SK-N-SH (cell line): ENCODE measurements around the gene VPS35L. TPM values are rescaled to one million over a fixed set of nuclear protein-coding genes. Genes with fewer than 3 reads are reported as not detected.
A peak's percentile ranks its signal among the peaks of the same experiment; 100 is the strongest.

Experiments
- CTCF ChIA-PET: fragments of 300-600, 350-600 bp; formaldehyde crosslinking; extraction: SDS; loops from one replicate; lab custom pipeline; 2021; lab: Yijun Ruan, JAX
- POLR2A ChIA-PET: fragments of 350-600 bp; sonication (Branson Sonifier 250); formaldehyde crosslinking; extraction: SDS; loops from one replicate; lab custom pipeline; 2020; ENCODE audit warnings: antibody characterized with exemption, inconsistent platforms; lab: Yijun Ruan, JAX
- DNase-seq: peaks from one replicate; pipeline ENCODE4 v3.0.0; 2012
- H2AFZ ChIP-seq: fragments of 200-600 bp; sonication (generic); 2 replicates; pipeline ENCODE4 v1.8.1; 2016; ENCODE audit warnings: antibody characterized with exemption, mild to moderate bottlenecking, low read depth
- H3F3A ChIP-seq: fragments of 200-600 bp; sonication (generic); replicated peaks from 2 replicates; pipeline ENCODE3; 2016; ENCODE audit warnings: antibody characterized with exemption, mild to moderate bottlenecking; ENCODE audit not compliant: insufficient read depth
- H3K27ac ChIP-seq, 2 experiments: fragments of 200-500 bp in 1 of 2; fragments of 200-600 bp in 1 of 2; sonication (Bioruptor generic) in 1 of 2; sonication (generic), shearing (Covaris generic) in 1 of 2; 2 replicates each; pipeline versions ENCODE4 v1.5.1 to v1.6.1; 2014 to 2016; ENCODE audit warnings: low read depth in 2 of 2, inconsistent platforms in 1 of 2, low read length in 1 of 2, mild to moderate bottlenecking in 1 of 2, mixed read lengths in 1 of 2
- H3K27me3 ChIP-seq: fragments of 200-600 bp; sonication (generic), shearing (Covaris generic); 2 replicates; pipeline ENCODE4 v1.6.1; 2016; ENCODE audit warnings: mixed run types; ENCODE audit not compliant: insufficient read depth
- H3K36me3 ChIP-seq, 2 experiments: fragments of 200-500 bp in 1 of 2; fragments of 200-600 bp in 1 of 2; sonication (Bioruptor generic) in 1 of 2; sonication (generic) in 1 of 2; replicated peaks in 1 of 2; 2 replicates each; pipeline versions ENCODE3 to v1.5.1; 2014 to 2016; ENCODE audit warnings: low read length in 1 of 2, mild to moderate bottlenecking in 1 of 2; ENCODE audit not compliant: insufficient read depth in 2 of 2, control insufficient read depth in 1 of 2
- H3K4me1 ChIP-seq, 2 experiments: fragments of 200-500 bp in 1 of 2; fragments of 200-600 bp in 1 of 2; sonication (Bioruptor generic) in 1 of 2; sonication (generic), shearing (Covaris generic) in 1 of 2; 2 replicates each; pipeline versions ENCODE4 v1.5.1 to v1.6.1; 2014 to 2016; ENCODE audit warnings: low read depth in 1 of 2, low read length in 1 of 2, mixed run types in 1 of 2; ENCODE audit not compliant: insufficient read depth in 2 of 2, control insufficient read depth in 1 of 2
- H3K4me2 ChIP-seq: fragments of 200-600 bp; sonication (generic), shearing (Covaris generic); 2 replicates; pipeline ENCODE4 v1.6.1; 2017; ENCODE audit warnings: mixed run types
- H3K4me3 ChIP-seq, 2 experiments: fragments of 200-500 bp in 1 of 2; fragments of 200-600 bp in 1 of 2; sonication (Bioruptor generic) in 1 of 2; sonication (generic), shearing (Covaris generic) in 1 of 2; 2 replicates each; pipeline versions ENCODE4 v1.5.1 to v1.8.1; 2014 to 2016; ENCODE audit warnings: low read depth in 2 of 2, inconsistent platforms in 1 of 2, low read length in 1 of 2, mild to moderate bottlenecking in 1 of 2, mixed read lengths in 1 of 2, moderate library complexity in 1 of 2
- H3K79me2 ChIP-seq: fragments of 200-600 bp; sonication (generic); 2 replicates; pipeline ENCODE4 v1.8.1; 2017; ENCODE audit warnings: mild to moderate bottlenecking; ENCODE audit not compliant: insufficient read depth
- H3K9ac ChIP-seq: fragments of 200-600 bp; sonication (generic); 2 replicates; pipeline ENCODE4 v1.6.1; 2017; ENCODE audit warnings: mixed run types
- H3K9me2 ChIP-seq: fragments of 200-600 bp; sonication (generic); 2 replicates; pipeline ENCODE4 v1.6.1; 2017; ENCODE audit warnings: mixed run types
- H3K9me3 ChIP-seq: fragments of 200-600 bp; sonication (generic); 2 replicates; pipeline ENCODE4 v1.6.1; 2017; ENCODE audit warnings: mixed run types, mild to moderate bottlenecking, moderate library complexity
- H4K20me1 ChIP-seq: fragments of 200-600 bp; sonication (generic); 2 replicates; pipeline ENCODE4 v1.6.1; 2017; ENCODE audit warnings: mild to moderate bottlenecking, mixed run types; ENCODE audit not compliant: insufficient read depth
- CHD2 ChIP-seq: fragments of 150-350 bp; IDR thresholded peaks from 2 replicates; pipeline ENCODE4 v1.6.1; 2018; ENCODE audit warnings: low read length; ENCODE audit not compliant: partially characterized antibody
- EP300 ChIP-seq, 2 experiments: IDR thresholded peaks; 2 replicates each; pipeline versions ENCODE4 v1.4.0 to v1.6.1; 2012; ENCODE audit warnings: borderline replicate concordance in 1 of 2, low read depth in 1 of 2, low read length in 1 of 2
- EZH2phosphoT487 ChIP-seq: fragments of 200-600 bp; sonication (generic); IDR thresholded peaks from 2 replicates; pipeline ENCODE4 v1.6.1; 2017; ENCODE audit warnings: low read depth, mixed run types, mild to moderate bottlenecking, antibody characterized with exemption, moderate library complexity, borderline replicate concordance
- FOSL2 ChIP-seq: IDR thresholded peaks from 2 replicates; pipeline ENCODE4 v1.4.0; 2012; ENCODE audit warnings: low read depth, mild to moderate bottlenecking, moderate library complexity, borderline replicate concordance
- JUND ChIP-seq: IDR thresholded peaks from 2 replicates; pipeline ENCODE4 v1.4.0; 2012
- MAX ChIP-seq: IDR thresholded peaks from 2 replicates; pipeline ENCODE4 v1.4.0; 2012; ENCODE audit warnings: low read depth
- NFIC ChIP-seq: IDR thresholded peaks from 2 replicates; pipeline ENCODE4 v1.4.0; 2012; ENCODE audit warnings: borderline replicate concordance
- PBX3 ChIP-seq: IDR thresholded peaks from 2 replicates; pipeline ENCODE4; 2012
- POLR2AphosphoS5 ChIP-seq: IDR thresholded peaks from 2 replicates; pipeline ENCODE4 v1.6.1; 2012; ENCODE audit warnings: low read depth, low read length
- RAD21 ChIP-seq: IDR thresholded peaks from 2 replicates; pipeline ENCODE4 v1.6.1; 2012; ENCODE audit warnings: mild to moderate bottlenecking, low read length
- RFX5 ChIP-seq: IDR thresholded peaks from 2 replicates; pipeline ENCODE4 v1.6.1; 2012; ENCODE audit warnings: mild to moderate bottlenecking, improper control_type of control experiment, low read length
- RXRA ChIP-seq: IDR thresholded peaks from 2 replicates; pipeline ENCODE4 v1.4.0; 2012; ENCODE audit warnings: low read depth, mild to moderate bottlenecking, borderline replicate concordance
- SIN3A ChIP-seq: IDR thresholded peaks from 2 replicates; pipeline ENCODE4 v1.6.1; 2012; ENCODE audit warnings: low read depth, mild to moderate bottlenecking, low read length, moderate library complexity, borderline replicate concordance
- TCF12 ChIP-seq: IDR thresholded peaks from 2 replicates; pipeline ENCODE4 v1.4.0; 2012
- TEAD4 ChIP-seq: IDR thresholded peaks from 2 replicates; pipeline ENCODE4 v1.4.0; 2012; ENCODE audit warnings: mild to moderate bottlenecking, borderline replicate concordance; ENCODE audit not compliant: insufficient read depth
- USF1 ChIP-seq: IDR thresholded peaks from 2 replicates; pipeline ENCODE4 v1.4.0; 2012; ENCODE audit warnings: low read depth, borderline replicate concordance
- USF2 ChIP-seq: fragments of 150-350 bp; IDR thresholded peaks from 2 replicates; pipeline ENCODE4 v1.6.1; 2017; ENCODE audit warnings: antibody characterized with exemption, low read length, low read depth, borderline replicate concordance
- WGBS: methylation state at CpG from one replicate; pipeline ENCODE4 v1.1.6; 2017; ENCODE audit warnings: low lambda C conversion rate; 5-methylcytosine and 5-hydroxymethylcytosine counted together
- polyA plus RNA-seq, 3 experiments: library from polyadenylated mRNA; depleted of rRNA; stranded (reverse); fragments of >200 nt; gene quantifications; 2 replicates each; pipeline ENCODE4 v1.2.3, GENCODE V29; 2012

VPS35L gene
- polyA plus RNA-seq, 1 of the 3 experiments (the other 2 are of a cell fraction) = 35.3 TPM

GRCh38 chr16:19595043-19595767 is 39.7 kb downstream of the VPS35L start:
- ChIA-PET CTCF (interaction anchor here (1.0 to 5.1 kb wide), 5 partner anchors 10 to 312 kb away, joined by 3 to 27 read pairs (median 5); partner anchors contain the start of gene GPRC5B), POLR2A (no interaction called here)
- Histone ChIP-seq H3K36me3 (peaks cover 2 to 26% of the 10 kb centered on the region in 2 experiments), H3K4me1 (peaks cover 0 to 15% of the 10 kb centered on the region in 2 experiments; a peak in 3 of 4 replicates), H4K20me1 (0 out of 2 replicates have a peak, but pooled peaks cover 4% of the 10 kb centered on the region), H3K9me3 (no peaks in the 10 kb centered on the region), H3K9ac (no peak overlapping the region), H3K27me3 (no peaks in the 10 kb centered on the region), H3K4me3 (no peak overlapping the region), H3K27ac (peak overlapping the region; percentile 45 to 78; a peak in 3 of 4 replicates), H3F3A (peaks cover 14% of the 10 kb centered on the region), H2AFZ (peak overlapping the region; percentile 25; the same call in 1 of the 2 replicates), H3K9me2 (no peaks in the 10 kb centered on the region), H3K4me2 (peak overlapping the region; percentile 59), H3K79me2 (no peaks in the 10 kb centered on the region; the same call in 1 of the 2 replicates)
- TF ChIP-seq TEAD4 = peak; percentile 40; the same call in 1 of the 2 replicates
- TF ChIP-seq JUND = peak; percentile 89
- TF ChIP-seq NFIC = peak; percentile 71
- TF ChIP-seq CHD2 = no peak
- TF ChIP-seq RAD21 = no peak
- peak; percentile 53; the same call in 1 of the 2 replicates for TF ChIP-seq MAX
- TF ChIP-seq SIN3A = no peak
- TF ChIP-seq PBX3 = peak; percentile 80
- TF ChIP-seq USF1 = no peak
- peak; percentile 74 for TF ChIP-seq TCF12
- TF ChIP-seq RFX5 = no peak
- TF ChIP-seq EZH2phosphoT487 = no peak
- TF ChIP-seq USF2 = no peak
- no peak; the same call in 1 of the 2 replicates for TF ChIP-seq POLR2AphosphoS5
- TF ChIP-seq RXRA = peak; percentile 85; the same call in 1 of the 2 replicates
- 0 out of 4 replicates have a peak, but pooled peaks of 1 of the 2 experiments have one; percentile 41 for TF ChIP-seq EP300 (IDR thresholded peaks at IDR 0.05; ENCODE audit: borderline replicate concordance in 1 of 2, low read depth in 1 of 2, low read length in 1 of 2)
- TF ChIP-seq FOSL2 = peak; percentile 90
- DNase-seq = peak; percentile 10
- 37% methylated on average over 19 of the region's 19 CpGs for WGBS
